Esophagus squamous epithelium (tissue), 5 donors: ENCODE data around the gene BEX3. TPM values are rescaled to one million over a fixed set of nuclear protein-coding genes. Genes with fewer than 3 reads are reported as not detected.

ENCODE experiments used
- DNase-seq: peaks from one replicate; lab custom pipeline; 2025; lab: John Stamatoyannopoulos, UW
- H3K27ac ChIP-seq, 4 donors: fragments of 200-600 bp; sonication (generic); one replicate each; pipeline ENCODE4 v1.5.1; 2016 to 2019; ENCODE audit warnings: mild to moderate bottlenecking in 1 of 4
- H3K27me3 ChIP-seq, 4 donors: fragments of 200-600 bp; sonication (generic); 1 replicate in 3 of 4; 2 replicates in 1 of 4; pipeline versions ENCODE4 v1.5.1 to v1.6.0; 2017 to 2021; ENCODE audit warnings: antibody characterized with exemption in 1 of 4
- H3K36me3 ChIP-seq, 3 donors: fragments of 200-600 bp; sonication (generic); one replicate each; pipeline ENCODE4 v1.5.1; 2016 to 2019
- H3K4me1 ChIP-seq, 3 donors: fragments of 200-600 bp; sonication (generic); one replicate each; pipeline ENCODE4 v1.5.1; 2017 to 2019
- H3K4me3 ChIP-seq, 4 donors: fragments of 200-600 bp; sonication (generic); 1 replicate in 3 of 4; 2 replicates in 1 of 4; pipeline ENCODE4 v1.5.1; 2016 to 2019; ENCODE audit warnings: mild to moderate bottlenecking in 2 of 4, moderate library complexity in 1 of 4
- H3K9me3 ChIP-seq, 3 donors: fragments of 200-600 bp; sonication (generic); one replicate each; pipeline ENCODE4 v1.5.1; 2016 to 2019
- POLR2A ChIP-seq, 4 donors: fragments of 450-650 bp; IDR thresholded peaks; one replicate each; pipeline ENCODE4 v1.6.1; 2017; ENCODE audit warnings: antibody characterized with exemption in 4 of 4, mild to moderate bottlenecking in 4 of 4, moderate library complexity in 3 of 4
- WGBS, 2 donors: methylation state at CpG; one replicate each; pipeline ENCODE4 v1.1.5; 2018; 5-methylcytosine and 5-hydroxymethylcytosine counted together
- intact Hi-C: fragments of 100-400 bp; cut with DNase I; formaldehyde crosslinking; loops from one replicate; pipeline ENCODE4 v1.15.0; 2022
- total RNA-seq, 4 donors: library from RNA; depleted of rRNA; stranded (reverse); fragments of >200 nt; gene quantifications; one replicate each; pipeline ENCODE4 v1.1.0, GENCODE V29; 2016
- TF ChIP-seq, protein P1 (sequence below), 6 experiments: fragments of 450-650 bp in 4 of 6; fragments of 200-600 bp in 2 of 6; sonication (generic) in 2 of 6; IDR thresholded peaks; one replicate each; pipeline ENCODE4 v1.5.1; 2016 to 2019; ENCODE audit warnings: antibody characterized with exemption in 6 of 6, mild to moderate bottlenecking in 4 of 6, moderate library complexity in 4 of 6
- donor health status: DM: yes; HTN: yes; CAD: no.

Gene BEX3
- total RNA-seq: 100 to 1,000 TPM in 1 of 4 donors, 10 to 100 TPM in 3; 32.7 to 104 (median 44.7) TPM

DNA sequence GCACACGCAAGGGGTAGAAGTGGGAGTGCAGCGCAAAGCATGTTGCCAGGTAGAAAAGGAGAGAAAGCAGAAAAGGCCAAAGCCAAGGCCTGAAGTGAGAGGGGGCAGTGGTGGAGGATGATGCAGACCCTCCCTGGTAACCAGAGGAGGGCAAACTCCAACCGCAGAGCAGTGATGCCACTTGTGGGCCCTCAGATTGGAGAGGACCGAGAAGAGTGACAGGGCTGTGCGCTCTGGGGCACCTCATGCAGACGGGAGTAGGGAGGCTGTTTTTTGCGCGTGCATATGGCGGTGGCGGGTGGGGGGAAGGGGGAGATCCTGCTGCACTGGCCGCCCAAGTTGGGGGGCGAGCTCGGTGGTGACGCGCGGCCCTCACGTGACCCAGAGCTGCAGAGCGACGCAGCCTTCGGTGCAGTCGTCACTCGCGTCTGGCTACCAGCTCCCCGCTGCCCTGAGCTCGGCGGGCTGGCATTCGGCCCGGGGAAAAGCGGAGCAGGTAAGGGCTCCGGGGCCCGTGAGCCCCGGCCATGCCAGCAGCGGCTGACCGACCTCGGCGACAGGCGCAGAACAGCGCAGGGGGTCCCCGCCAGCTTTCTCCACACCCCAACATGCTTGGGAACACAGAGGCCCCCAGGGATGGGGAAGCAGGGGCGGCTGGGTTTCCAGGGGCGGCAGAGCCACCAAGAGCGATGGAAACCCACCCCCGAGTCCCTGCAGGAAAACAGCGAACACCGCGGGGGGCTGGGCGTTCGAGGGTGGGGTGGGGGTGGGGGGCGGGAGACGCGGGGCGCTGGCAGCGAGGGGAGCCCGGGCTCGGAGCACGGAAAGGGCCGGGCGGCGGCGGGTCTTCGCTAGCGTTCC lies at the start of gene BEX3:
TSS of gene BEX3 (plus strand) at position 421 of the 861 bp plus-strand sequence. CDS start 984 bp downstream, outside the sequence.
- no peaks in the 10 kb centered on the region for H3K27me3 ChIP-seq
- H3K36me3 ChIP-seq: no peaks in the 10 kb centered on the region
- H3K4me1 ChIP-seq: no peaks in the 10 kb centered on the region
- peak in 2 of 4 donors; percentile 48 to 51 for TF ChIP-seq POLR2A (IDR thresholded peaks at IDR 0.05)
- TF ChIP-seq, protein P1, sequence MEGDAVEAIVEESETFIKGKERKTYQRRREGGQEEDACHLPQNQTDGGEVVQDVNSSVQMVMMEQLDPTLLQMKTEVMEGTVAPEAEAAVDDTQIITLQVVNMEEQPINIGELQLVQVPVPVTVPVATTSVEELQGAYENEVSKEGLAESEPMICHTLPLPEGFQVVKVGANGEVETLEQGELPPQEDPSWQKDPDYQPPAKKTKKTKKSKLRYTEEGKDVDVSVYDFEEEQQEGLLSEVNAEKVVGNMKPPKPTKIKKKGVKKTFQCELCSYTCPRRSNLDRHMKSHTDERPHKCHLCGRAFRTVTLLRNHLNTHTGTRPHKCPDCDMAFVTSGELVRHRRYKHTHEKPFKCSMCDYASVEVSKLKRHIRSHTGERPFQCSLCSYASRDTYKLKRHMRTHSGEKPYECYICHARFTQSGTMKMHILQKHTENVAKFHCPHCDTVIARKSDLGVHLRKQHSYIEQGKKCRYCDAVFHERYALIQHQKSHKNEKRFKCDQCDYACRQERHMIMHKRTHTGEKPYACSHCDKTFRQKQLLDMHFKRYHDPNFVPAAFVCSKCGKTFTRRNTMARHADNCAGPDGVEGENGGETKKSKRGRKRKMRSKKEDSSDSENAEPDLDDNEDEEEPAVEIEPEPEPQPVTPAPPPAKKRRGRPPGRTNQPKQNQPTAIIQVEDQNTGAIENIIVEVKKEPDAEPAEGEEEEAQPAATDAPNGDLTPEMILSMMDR (IDR thresholded peaks at IDR 0.05): no peak
- no peak for DNase-seq
- H3K4me3 ChIP-seq: peak within 1 kb of the TSS; percentile 64 to 80 (median 71)
- peak within 1 kb of the TSS; percentile 82 to 87 (median 84) for H3K27ac ChIP-seq
- intact Hi-C loops: no loop called here
- H3K9me3 ChIP-seq: no peaks in the 10 kb centered on the region
- WGBS, 2 donors: 12 to 41% methylated on average over 7 to 10 of the region's 62 CpGs

DNA sequence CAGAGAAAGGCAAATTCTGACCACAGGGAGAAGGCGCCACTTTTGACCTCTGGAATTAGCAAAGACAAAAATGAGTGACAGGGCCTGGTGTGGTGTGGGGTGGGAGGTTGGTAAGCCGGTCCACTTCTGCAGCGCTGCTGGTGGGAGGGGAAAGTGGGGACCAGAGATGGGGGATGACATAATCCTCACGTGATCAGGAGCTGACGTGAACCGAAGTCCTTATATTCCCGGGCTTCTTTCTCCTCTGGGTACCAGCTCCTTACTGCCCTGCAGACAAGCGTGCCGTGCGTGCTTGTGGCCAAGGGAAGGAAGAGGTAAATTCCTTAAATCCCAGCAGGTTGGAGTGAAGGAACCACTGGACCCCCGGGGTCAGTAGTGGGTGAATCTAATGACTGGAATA lies 46.3 kb upstream of the BEX3 start, which contains the start of gene TCEAL7:
TSS of gene TCEAL7 (plus strand) at position 249 of the 400 bp plus-strand sequence. CDS start 1,165 bp downstream, outside the sequence.
- no peaks in the 10 kb centered on the region for H3K36me3 ChIP-seq
- WGBS, 2 donors: 52 to 82% methylated on average over 4 to 11 of the region's 11 CpGs
- TF ChIP-seq, protein P1 (IDR thresholded peaks at IDR 0.05): no peak
- TF ChIP-seq POLR2A (IDR thresholded peaks at IDR 0.05): no peak
- peak within 1 kb of the TSS in 3 of 4 donors; percentile 28 to 48 (median 31) for H3K4me3 ChIP-seq
- no peaks in the 10 kb centered on the region for H3K27me3 ChIP-seq
- peaks cover 0 to 7% (median 0%) of the 10 kb centered on the region in 3 donors for H3K4me1 ChIP-seq
- no peak within 1 kb of the TSS for H3K27ac ChIP-seq
- H3K9me3 ChIP-seq: no peaks in the 10 kb centered on the region
- no peak for DNase-seq
- intact Hi-C loops: no loop called here

DNA sequence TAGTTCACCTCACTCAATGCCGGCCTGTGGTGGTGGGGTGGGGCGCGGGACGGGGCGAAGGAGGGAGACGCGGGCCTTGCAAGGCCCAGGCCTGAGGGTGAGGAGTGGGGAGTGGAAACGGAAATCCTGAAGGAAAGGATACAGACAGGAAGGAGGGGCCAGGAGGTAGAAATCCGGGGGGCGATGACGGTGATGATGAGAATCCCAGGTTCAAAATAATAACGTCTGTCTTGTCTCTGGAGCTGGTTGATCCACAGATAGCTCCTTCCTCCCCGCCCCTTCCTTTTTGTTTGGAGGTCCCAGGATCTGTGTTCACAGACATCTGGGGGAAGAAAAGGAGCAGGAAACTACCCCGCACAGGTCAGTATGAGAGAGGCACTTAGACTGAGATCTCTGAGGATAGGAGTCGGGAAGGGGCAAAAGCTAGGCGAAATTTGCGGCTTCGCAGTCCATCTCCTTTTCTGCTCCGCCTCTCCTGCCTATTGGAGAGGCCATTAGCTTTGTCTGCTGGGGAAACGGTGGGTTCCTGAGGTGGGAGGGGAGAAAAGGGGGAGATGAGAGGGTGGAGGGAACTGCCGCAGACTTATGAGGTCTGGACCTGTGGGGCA lies 45.6 kb upstream of the BEX3 start:
- no peak for DNase-seq
- TF ChIP-seq, protein P1 (IDR thresholded peaks at IDR 0.05): no peak
- TF ChIP-seq POLR2A (IDR thresholded peaks at IDR 0.05): no peak
- Histone ChIP-seq H3K27ac (no peak overlapping the region), H3K9me3 (no peaks in the 10 kb centered on the region), H3K4me1 (peaks cover 0 to 7% (median 0%) of the 10 kb centered on the region in 3 donors), H3K27me3 (no peaks in the 10 kb centered on the region), H3K4me3 (peak overlapping the region in 3 of 4 donors; percentile 28 to 48 (median 31)), H3K36me3 (no peaks in the 10 kb centered on the region)
- 19 to 43% methylated on average over 15 of the region's 21 CpGs for whole genome bisulfite sequencing, 2 donors
- intact Hi-C loops: no loop called here

DNA sequence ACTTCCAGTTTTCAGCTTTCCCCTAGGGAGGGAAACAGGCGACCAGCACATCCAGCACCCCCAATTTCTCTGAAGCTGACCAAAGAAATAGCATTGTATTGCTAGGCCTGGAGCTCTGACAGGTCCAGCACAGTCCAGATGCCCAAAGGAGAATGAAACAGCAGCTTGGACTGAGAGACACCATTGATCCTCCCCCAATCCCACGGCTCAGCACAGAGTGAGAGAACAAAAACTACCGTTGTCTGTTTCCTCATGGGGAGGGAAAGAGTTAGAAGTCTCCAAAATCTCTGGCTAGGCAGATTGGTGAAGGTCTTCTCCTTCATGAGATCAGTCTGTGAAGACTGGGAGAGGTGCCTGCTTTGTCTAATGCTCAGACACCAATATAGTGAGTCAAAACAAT lies 37.7 kb upstream of the BEX3 start:
- no peaks in the 10 kb centered on the region for H3K9me3 ChIP-seq
- DNase-seq: no peak

More for the DNA sequence above, 37.7 kb upstream of the BEX3 start:
- no peak overlapping the region for H3K27ac ChIP-seq
- H3K27me3 ChIP-seq: no peaks in the 10 kb centered on the region
- no peaks in the 10 kb centered on the region for H3K36me3 ChIP-seq
- WGBS, 2 donors: 20% methylated on average over 1 of the region's 3 CpGs; no CpG with 5 or more reads in 1 of the 2 donors
- TF ChIP-seq POLR2A (IDR thresholded peaks at IDR 0.05): no peak
- TF ChIP-seq, protein P1 (IDR thresholded peaks at IDR 0.05): no peak
- intact Hi-C loops: no loop called here
- H3K4me1 ChIP-seq: no peaks in the 10 kb centered on the region
- H3K4me3 ChIP-seq: no peak overlapping the region
